Liver (tissue), 9 donors: ENCODE results near the gene EPB41L2. TPM values are rescaled to one million over a fixed set of nuclear protein-coding genes. Genes with fewer than 3 reads are reported as not detected.

Source experiments
- DNase-seq: peaks from one replicate; pipeline ENCODE4 v3.0.0-alpha.2; 2017; ENCODE audit warnings: low spot score
- H3K27ac ChIP-seq, 2 donors: one replicate each; pipeline ENCODE4 v1.7.0; 2013; ENCODE audit warnings: inconsistent platforms in 2 of 2, low read length in 2 of 2, control low read depth in 1 of 2, low read depth in 1 of 2, mild to moderate bottlenecking in 1 of 2
- H3K27me3 ChIP-seq, 4 donors: one replicate each; pipeline versions ENCODE4 v1.6.1 to v1.7.0; 2013; ENCODE audit warnings: low read length in 3 of 4, inconsistent platforms in 1 of 4, mild to moderate bottlenecking in 1 of 4, moderate library complexity in 1 of 4; ENCODE audit not compliant: control insufficient read depth in 4 of 4, insufficient read depth in 4 of 4
- H3K36me3 ChIP-seq, 4 donors: one replicate each; pipeline versions ENCODE4 v1.6.1 to v1.7.0; 2013; ENCODE audit warnings: low read length in 3 of 4, mild to moderate bottlenecking in 3 of 4, low read depth in 1 of 4, moderate library complexity in 1 of 4; ENCODE audit not compliant: control insufficient read depth in 4 of 4, insufficient read depth in 3 of 4
- H3K4me1 ChIP-seq, 4 donors: one replicate each; pipeline versions ENCODE4 v1.6.1 to v1.7.0; 2013; ENCODE audit warnings: low read length in 3 of 4, mild to moderate bottlenecking in 3 of 4, moderate library complexity in 1 of 4; ENCODE audit not compliant: control insufficient read depth in 4 of 4, insufficient read depth in 4 of 4
- H3K4me3 ChIP-seq, 3 donors: one replicate each; pipeline versions ENCODE4 v1.6.1 to v1.7.0; 2013; ENCODE audit warnings: low read length in 3 of 3, control low read depth in 1 of 3, low read depth in 1 of 3, mild to moderate bottlenecking in 1 of 3
- H3K9ac ChIP-seq, 2 donors: one replicate each; pipeline ENCODE4 v1.7.0; 2013; ENCODE audit warnings: low read length in 2 of 2, mild to moderate bottlenecking in 2 of 2, moderate library complexity in 2 of 2, control low read depth in 1 of 2, low read depth in 1 of 2
- H3K9me3 ChIP-seq, 4 donors: one replicate each; pipeline versions ENCODE4 v1.6.1 to v1.7.0; 2013; ENCODE audit warnings: low read length in 3 of 4; ENCODE audit not compliant: control insufficient read depth in 4 of 4
- EGR1 ChIP-seq, 2 donors: IDR thresholded peaks; 2 replicates each; pipeline ENCODE4 v1.6.1; 2016 to 2018; ENCODE audit warnings: antibody characterized with exemption in 2 of 2, low read depth in 2 of 2
- FOXA1 ChIP-seq: IDR thresholded peaks from 2 replicates; pipeline ENCODE4 v1.6.1; 2016; ENCODE audit warnings: antibody characterized with exemption
- FOXA2 ChIP-seq: IDR thresholded peaks from 2 replicates; pipeline ENCODE4 v1.6.1; 2016; ENCODE audit warnings: antibody characterized with exemption
- GABPA ChIP-seq, 2 donors: IDR thresholded peaks in 1 of 2; conservative IDR thresholded peaks in 1 of 2; 2 replicates each; pipeline ENCODE4 v1.6.1; 2016; ENCODE audit warnings: antibody characterized with exemption in 2 of 2, mild to moderate bottlenecking in 1 of 2, moderate library complexity in 1 of 2
- HNF4A ChIP-seq, 2 donors: conservative IDR thresholded peaks; 2 replicates each; pipeline ENCODE4 v1.6.1; 2016; ENCODE audit warnings: antibody characterized with exemption in 2 of 2, mild to moderate bottlenecking in 2 of 2
- HNF4G ChIP-seq: IDR thresholded peaks from 2 replicates; pipeline ENCODE4 v1.6.1; 2016; ENCODE audit warnings: antibody characterized with exemption
- JUND ChIP-seq, 2 donors: IDR thresholded peaks; 2 replicates each; pipeline ENCODE4 v1.6.1; 2016; ENCODE audit warnings: antibody characterized with exemption in 2 of 2
- NR2F2 ChIP-seq: IDR thresholded peaks from 2 replicates; pipeline ENCODE4 v1.6.1; 2016; ENCODE audit warnings: antibody characterized with exemption
- RAD21 ChIP-seq, 2 donors: IDR thresholded peaks; 2 replicates each; pipeline ENCODE4 v1.6.1; 2016; ENCODE audit warnings: antibody characterized with exemption in 2 of 2, mild to moderate bottlenecking in 2 of 2
- RXRA ChIP-seq, 2 donors: IDR thresholded peaks; 2 replicates each; pipeline ENCODE4 v1.6.1; 2017 to 2018; ENCODE audit warnings: antibody characterized with exemption in 2 of 2, mild to moderate bottlenecking in 1 of 2
- SP1 ChIP-seq: IDR thresholded peaks from 2 replicates; pipeline ENCODE4 v1.6.1; 2018; ENCODE audit warnings: antibody characterized with exemption, mild to moderate bottlenecking
- TAF1 ChIP-seq: conservative IDR thresholded peaks from 2 replicates; pipeline ENCODE4 v1.6.1; 2016; ENCODE audit warnings: antibody characterized with exemption, mild to moderate bottlenecking
- YY1 ChIP-seq: IDR thresholded peaks from 2 replicates; pipeline ENCODE4 v1.6.1; 2016; ENCODE audit warnings: antibody characterized with exemption, mild to moderate bottlenecking
- WGBS: extraction: QIAGEN DNeasy Blood & Tissue Kit; methylation state at CpG from one replicate; pipeline ENCODE4 v1.1.7; 2013; 5-methylcytosine and 5-hydroxymethylcytosine counted together
- polyA plus RNA-seq, 2 donors: library from polyadenylated mRNA; stranded (reverse) in 1 of 2; unstranded in 1 of 2; fragments of 200-250 nt in 1 of 2; fragments of >200 nt in 1 of 2; fragmentation: Nextera tagmentation in 1 of 2; extraction: Ambion mirVana in 1 of 2; gene quantifications; one replicate each; pipeline versions ENCODE4 v1.2.1 to v1.2.3, GENCODE V29; 2013 to 2015
- total RNA-seq, 2 donors: library from RNA; depleted of rRNA; stranded (reverse); fragments of >200 nt; gene quantifications; one replicate each; pipeline ENCODE4 v1.2.3, GENCODE V29; 2014
- TF ChIP-seq, protein P1 (sequence below): IDR thresholded peaks from 2 replicates; pipeline ENCODE4 v1.6.1; 2016; ENCODE audit warnings: antibody characterized with exemption
- TF ChIP-seq, protein P2 (sequence below): IDR thresholded peaks from 2 replicates; pipeline ENCODE4 v1.6.1; 2016; ENCODE audit warnings: antibody characterized with exemption, mild to moderate bottlenecking
- TF ChIP-seq, protein P3 (sequence below): IDR thresholded peaks from 2 replicates; pipeline ENCODE4 v1.6.1; 2016; ENCODE audit warnings: antibody characterized with exemption
- TF ChIP-seq, protein P4 (sequence below): IDR thresholded peaks from 2 replicates; pipeline ENCODE4 v1.6.1; 2016; ENCODE audit warnings: antibody characterized with exemption
- TF ChIP-seq, protein P5 (sequence below): fragments of 150-350 bp; IDR thresholded peaks from 2 replicates; pipeline ENCODE4 v1.5.1; 2017; ENCODE audit warnings: improper control_type of control experiment, low read depth, low read length; ENCODE audit not compliant: missing input control
- donor health status: healthy.
- donor health status: healthy.
- donor health status: healthy.
- donor health status: healthy.
- donor health status: healthy.

Gene EPB41L2
- total and polyA plus RNA-seq, 4 donors: 10.0 to 43.3 (median 18.7) TPM

DNA sequence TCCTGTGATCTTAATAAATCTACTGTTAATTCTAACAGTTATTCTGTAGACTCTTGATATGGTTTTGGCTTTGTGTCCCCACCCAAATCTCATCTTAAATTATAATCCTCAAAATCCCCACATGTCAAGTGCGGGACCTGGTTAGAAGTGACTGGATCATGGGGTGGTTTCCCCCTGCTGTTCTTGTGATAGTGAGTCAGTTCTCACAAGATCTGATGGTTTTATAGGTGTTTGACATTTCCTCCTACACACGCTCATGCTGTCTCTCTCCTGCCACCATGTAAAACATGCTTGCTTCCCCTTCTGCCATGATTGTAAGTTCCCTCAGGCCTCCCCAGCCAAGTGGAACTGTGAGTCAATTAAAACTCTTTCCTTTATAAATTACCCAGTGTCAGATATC, 10.5 kb upstream of the EPB41L2 start:
- H3K36me3 ChIP-seq: no peaks in the 10 kb centered on the region
- 97% methylated on average over 2 of the region's 2 CpGs for WGBS
- H3K4me1 ChIP-seq: no peaks in the 10 kb centered on the region
- no peak overlapping the region for H3K9ac ChIP-seq
- no peaks in the 10 kb centered on the region for H3K27me3 ChIP-seq
- H3K9me3 ChIP-seq: peaks cover 0 to 2% (median 0%) of the 10 kb centered on the region in 4 donors
- no peak for DNase-seq
- no peak overlapping the region for H3K4me3 ChIP-seq
- TF ChIP-seq, protein P1, sequence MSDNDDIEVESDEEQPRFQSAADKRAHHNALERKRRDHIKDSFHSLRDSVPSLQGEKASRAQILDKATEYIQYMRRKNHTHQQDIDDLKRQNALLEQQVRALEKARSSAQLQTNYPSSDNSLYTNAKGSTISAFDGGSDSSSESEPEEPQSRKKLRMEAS: no peak
- TF ChIP-seq HNF4G (no peak), NR2F2 (no peak), RXRA (IDR thresholded peaks at IDR 0.05) (no peak), RAD21 (IDR thresholded peaks at IDR 0.05) (no peak), TAF1 (no peak), YY1 (no peak), FOXA2 (no peak), HNF4A (conservative IDR thresholded peaks at IDR 0.05) (no peak), JUND (IDR thresholded peaks at IDR 0.05) (no peak), SP1 (no peak), FOXA1 (no peak), GABPA (IDR thresholded peaks at IDR 0.05 in 1 of 2, conservative IDR thresholded peaks at IDR 0.05 in 1 of 2) (no peak)
- TF ChIP-seq, protein P2, sequence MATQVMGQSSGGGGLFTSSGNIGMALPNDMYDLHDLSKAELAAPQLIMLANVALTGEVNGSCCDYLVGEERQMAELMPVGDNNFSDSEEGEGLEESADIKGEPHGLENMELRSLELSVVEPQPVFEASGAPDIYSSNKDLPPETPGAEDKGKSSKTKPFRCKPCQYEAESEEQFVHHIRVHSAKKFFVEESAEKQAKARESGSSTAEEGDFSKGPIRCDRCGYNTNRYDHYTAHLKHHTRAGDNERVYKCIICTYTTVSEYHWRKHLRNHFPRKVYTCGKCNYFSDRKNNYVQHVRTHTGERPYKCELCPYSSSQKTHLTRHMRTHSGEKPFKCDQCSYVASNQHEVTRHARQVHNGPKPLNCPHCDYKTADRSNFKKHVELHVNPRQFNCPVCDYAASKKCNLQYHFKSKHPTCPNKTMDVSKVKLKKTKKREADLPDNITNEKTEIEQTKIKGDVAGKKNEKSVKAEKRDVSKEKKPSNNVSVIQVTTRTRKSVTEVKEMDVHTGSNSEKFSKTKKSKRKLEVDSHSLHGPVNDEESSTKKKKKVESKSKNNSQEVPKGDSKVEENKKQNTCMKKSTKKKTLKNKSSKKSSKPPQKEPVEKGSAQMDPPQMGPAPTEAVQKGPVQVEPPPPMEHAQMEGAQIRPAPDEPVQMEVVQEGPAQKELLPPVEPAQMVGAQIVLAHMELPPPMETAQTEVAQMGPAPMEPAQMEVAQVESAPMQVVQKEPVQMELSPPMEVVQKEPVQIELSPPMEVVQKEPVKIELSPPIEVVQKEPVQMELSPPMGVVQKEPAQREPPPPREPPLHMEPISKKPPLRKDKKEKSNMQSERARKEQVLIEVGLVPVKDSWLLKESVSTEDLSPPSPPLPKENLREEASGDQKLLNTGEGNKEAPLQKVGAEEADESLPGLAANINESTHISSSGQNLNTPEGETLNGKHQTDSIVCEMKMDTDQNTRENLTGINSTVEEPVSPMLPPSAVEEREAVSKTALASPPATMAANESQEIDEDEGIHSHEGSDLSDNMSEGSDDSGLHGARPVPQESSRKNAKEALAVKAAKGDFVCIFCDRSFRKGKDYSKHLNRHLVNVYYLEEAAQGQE: no peak
- TF ChIP-seq, protein P3, sequence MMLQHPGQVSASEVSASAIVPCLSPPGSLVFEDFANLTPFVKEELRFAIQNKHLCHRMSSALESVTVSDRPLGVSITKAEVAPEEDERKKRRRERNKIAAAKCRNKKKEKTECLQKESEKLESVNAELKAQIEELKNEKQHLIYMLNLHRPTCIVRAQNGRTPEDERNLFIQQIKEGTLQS: no peak
- TF ChIP-seq, protein P4, sequence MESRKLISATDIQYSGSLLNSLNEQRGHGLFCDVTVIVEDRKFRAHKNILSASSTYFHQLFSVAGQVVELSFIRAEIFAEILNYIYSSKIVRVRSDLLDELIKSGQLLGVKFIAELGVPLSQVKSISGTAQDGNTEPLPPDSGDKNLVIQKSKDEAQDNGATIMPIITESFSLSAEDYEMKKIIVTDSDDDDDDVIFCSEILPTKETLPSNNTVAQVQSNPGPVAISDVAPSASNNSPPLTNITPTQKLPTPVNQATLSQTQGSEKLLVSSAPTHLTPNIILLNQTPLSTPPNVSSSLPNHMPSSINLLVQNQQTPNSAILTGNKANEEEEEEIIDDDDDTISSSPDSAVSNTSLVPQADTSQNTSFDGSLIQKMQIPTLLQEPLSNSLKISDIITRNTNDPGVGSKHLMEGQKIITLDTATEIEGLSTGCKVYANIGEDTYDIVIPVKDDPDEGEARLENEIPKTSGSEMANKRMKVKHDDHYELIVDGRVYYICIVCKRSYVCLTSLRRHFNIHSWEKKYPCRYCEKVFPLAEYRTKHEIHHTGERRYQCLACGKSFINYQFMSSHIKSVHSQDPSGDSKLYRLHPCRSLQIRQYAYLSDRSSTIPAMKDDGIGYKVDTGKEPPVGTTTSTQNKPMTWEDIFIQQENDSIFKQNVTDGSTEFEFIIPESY: no peak
- TF ChIP-seq, protein P5, sequence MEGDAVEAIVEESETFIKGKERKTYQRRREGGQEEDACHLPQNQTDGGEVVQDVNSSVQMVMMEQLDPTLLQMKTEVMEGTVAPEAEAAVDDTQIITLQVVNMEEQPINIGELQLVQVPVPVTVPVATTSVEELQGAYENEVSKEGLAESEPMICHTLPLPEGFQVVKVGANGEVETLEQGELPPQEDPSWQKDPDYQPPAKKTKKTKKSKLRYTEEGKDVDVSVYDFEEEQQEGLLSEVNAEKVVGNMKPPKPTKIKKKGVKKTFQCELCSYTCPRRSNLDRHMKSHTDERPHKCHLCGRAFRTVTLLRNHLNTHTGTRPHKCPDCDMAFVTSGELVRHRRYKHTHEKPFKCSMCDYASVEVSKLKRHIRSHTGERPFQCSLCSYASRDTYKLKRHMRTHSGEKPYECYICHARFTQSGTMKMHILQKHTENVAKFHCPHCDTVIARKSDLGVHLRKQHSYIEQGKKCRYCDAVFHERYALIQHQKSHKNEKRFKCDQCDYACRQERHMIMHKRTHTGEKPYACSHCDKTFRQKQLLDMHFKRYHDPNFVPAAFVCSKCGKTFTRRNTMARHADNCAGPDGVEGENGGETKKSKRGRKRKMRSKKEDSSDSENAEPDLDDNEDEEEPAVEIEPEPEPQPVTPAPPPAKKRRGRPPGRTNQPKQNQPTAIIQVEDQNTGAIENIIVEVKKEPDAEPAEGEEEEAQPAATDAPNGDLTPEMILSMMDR: no peak
- no peak overlapping the region for H3K27ac ChIP-seq

DNA sequence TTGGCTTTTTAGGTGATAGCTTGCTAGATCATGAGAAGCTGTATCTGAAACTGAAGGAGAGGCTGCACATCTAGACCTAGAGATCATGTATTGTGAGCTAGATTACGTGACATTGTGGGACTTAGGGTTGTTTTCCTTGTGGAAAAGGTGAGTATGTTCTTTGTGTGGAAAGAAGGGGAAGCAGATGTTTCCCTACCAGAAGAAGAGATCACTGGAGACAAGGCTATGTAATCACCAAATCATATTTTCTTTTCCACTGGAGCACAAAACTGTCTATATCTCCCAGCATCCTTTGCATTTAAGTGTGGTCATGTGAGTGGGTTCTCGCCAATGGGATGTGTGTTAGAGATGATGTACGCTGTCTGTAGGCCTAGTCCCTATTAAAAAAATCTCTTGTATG, 7.0 kb upstream of the EPB41L2 start:
- DNase-seq: no peak
- no peak for TF ChIP-seq EGR1 (IDR thresholded peaks at IDR 0.05; ENCODE audit: low read depth in 2 of 2)
- no peak for TF ChIP-seq JUND (IDR thresholded peaks at IDR 0.05)
- H3K27ac ChIP-seq: no peak overlapping the region
- no peak overlapping the region for H3K9ac ChIP-seq
- H3K27me3 ChIP-seq: no peaks in the 10 kb centered on the region
- H3K9me3 ChIP-seq: peaks cover 0 to 2% (median 0%) of the 10 kb centered on the region in 4 donors
- no peaks in the 10 kb centered on the region for H3K4me1 ChIP-seq
- no peak overlapping the region for H3K4me3 ChIP-seq
- H3K36me3 ChIP-seq: no peaks in the 10 kb centered on the region
- 95% methylated on average over 3 of the region's 3 CpGs for WGBS
